Ovary (tissue), 9 donors: ENCODE measurements around the gene COA8. TPM values are rescaled to one million over a fixed set of nuclear protein-coding genes. Genes with fewer than 3 reads are reported as not detected.

Experiments used
- DNase-seq, 5 donors: peaks; one replicate each; pipeline ENCODE4 v3.0.0-alpha.2; 2019 to 2020
- H3K27ac ChIP-seq, 2 donors: fragments of 200-600 bp; one replicate each; pipeline versions ENCODE4 v1.5.1 to v1.8.0; 2019 to 2022
- H3K27me3 ChIP-seq: fragments of 200-600 bp; one replicate; pipeline ENCODE4 v1.8.0; 2022
- H3K36me3 ChIP-seq: fragments of 200-600 bp; sonication (generic); one replicate; pipeline ENCODE4 v1.5.1; 2019
- H3K4me1 ChIP-seq: one replicate; pipeline ENCODE4 v1.8.1; 2013; ENCODE audit warnings: mild to moderate bottlenecking, moderate library complexity; ENCODE audit not compliant: insufficient read depth
- H3K4me3 ChIP-seq: fragments of 200-600 bp; sonication (generic); one replicate; pipeline ENCODE4 v1.5.1; 2017
- H3K9me3 ChIP-seq, 2 donors: fragments of 200-600 bp in 1 of 2; sonication (generic) in 1 of 2; one replicate each; pipeline versions ENCODE4 v1.5.1 to v1.8.1; 2013 to 2019; ENCODE audit warnings: mild to moderate bottlenecking in 1 of 2, moderate library complexity in 1 of 2
- EP300 ChIP-seq: sonication (generic); formaldehyde crosslinking; IDR thresholded peaks from one replicate; pipeline ENCODE4 v1.6.1; 2017; ENCODE audit warnings: antibody characterized with exemption
- POLR2A ChIP-seq: fragments of 450-650 bp; IDR thresholded peaks from one replicate; pipeline ENCODE4 v1.6.1; 2017; ENCODE audit warnings: antibody characterized with exemption, mild to moderate bottlenecking, moderate library complexity
- WGBS, 3 donors: extraction: QIAGEN DNeasy Blood & Tissue Kit in 1 of 3; methylation state at CpG; one replicate each; pipeline versions ENCODE4 v1.1.5 to v1.1.7; 2013 to 2017; 5-methylcytosine and 5-hydroxymethylcytosine counted together
- intact Hi-C, 4 donors: fragments of 100-400 bp; cut with DNase I; formaldehyde crosslinking; loops; one replicate each; pipeline versions ENCODE4 v1.11.0 to v1.15.1; 2022 to 2023
- polyA plus RNA-seq, 2 donors: library from polyadenylated mRNA; stranded (reverse); fragments of 200-250 nt in 1 of 2; fragments of 350-450 nt in 1 of 2; fragmentation: Illumina TruSeq in 1 of 2; extraction: RNeasy Lipid Tissue Mini Kit (QIAGEN cat#74804) in 1 of 2; gene quantifications; one replicate each; pipeline ENCODE4 v1.2.3, GENCODE V29; 2013 to 2014
- total RNA-seq, 7 donors: library from RNA; depleted of rRNA in 2 of 7; stranded (reverse); fragments of >200 nt in 2 of 7; fragmentation: NEBNext Ultra II Directional in 3 of 7; extraction: Animal tissue kit (Norgen Biotek cat#: 25700) in 3 of 7; gene quantifications; one replicate each; pipeline versions ENCODE4 v1.1.0 to v1.2.4, GENCODE V29; 2016 to 2023
- TF ChIP-seq, protein P1 (sequence below), 3 donors: fragments of 450-650 bp in 2 of 3; fragments of 200-600 bp in 1 of 3; IDR thresholded peaks; one replicate each; pipeline versions ENCODE4 v1.5.1 to v1.8.0; 2016 to 2022; ENCODE audit warnings: antibody characterized with exemption in 3 of 3, mild to moderate bottlenecking in 1 of 3
- donor health status: DM: no; HTN: no; CAD: no; lungs with moderate emphysema.
- donor health status: DM: no; HTN: no; CAD: no.
- donor health status: Bipolar disorder and iron deficiency.
- donor health status: DM: yes; HTN: yes; CAD: no.
- donor health status: DM: no; HTN: no; CAD: no.
- donor health status: DM: yes; HTN: yes; CAD: no.

The COA8 gene
- total and polyA plus RNA-seq, 9 donors, result 11.4 to 50.1 (median 26.8) TPM

DNA sequence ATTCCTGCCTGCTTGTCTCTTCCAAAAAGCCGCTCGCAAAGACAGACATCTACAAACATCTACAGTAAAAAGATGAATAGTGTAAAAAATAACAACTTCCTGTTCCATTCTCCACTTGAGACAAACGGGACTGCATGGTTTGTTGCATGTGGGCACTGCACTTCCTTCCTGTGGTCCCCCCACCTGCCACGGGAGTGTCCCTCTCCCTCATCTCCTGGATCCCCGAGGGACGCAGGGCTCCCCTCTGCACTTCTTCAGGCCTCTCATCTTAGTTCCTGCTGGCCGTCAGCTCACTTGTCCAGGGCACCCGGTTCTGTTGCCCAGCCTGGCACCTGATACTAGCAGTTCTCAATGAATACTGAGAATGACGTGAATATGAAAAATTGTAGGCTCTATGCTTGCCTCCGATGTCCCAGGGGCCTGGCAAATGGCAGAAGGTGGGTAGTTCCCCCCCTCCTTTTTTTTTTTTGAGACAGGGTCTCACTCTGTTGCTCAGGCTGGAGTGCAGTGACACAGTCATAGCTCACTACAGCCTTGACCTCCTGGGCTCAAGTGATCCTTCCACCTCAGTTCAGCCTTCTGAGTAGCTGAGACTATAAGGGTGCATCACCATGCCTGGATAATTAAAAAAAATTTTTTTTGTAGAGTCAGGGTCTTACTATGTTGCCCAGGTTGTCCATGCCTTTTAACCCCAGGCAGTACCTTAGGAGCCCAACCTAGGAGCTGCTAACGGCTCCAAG lies 62.8 kb downstream of the COA8 start:
- H3K27me3 ChIP-seq, result no peaks in the 10 kb centered on the region
- no peaks in the 10 kb centered on the region for H3K36me3 ChIP-seq
- DNase-seq, result no peak
- H3K27ac ChIP-seq, result no peak overlapping the region
- peaks cover 4% of the 10 kb centered on the region for H3K4me1 ChIP-seq
- no peak for TF ChIP-seq EP300
- TF ChIP-seq, protein P1, sequence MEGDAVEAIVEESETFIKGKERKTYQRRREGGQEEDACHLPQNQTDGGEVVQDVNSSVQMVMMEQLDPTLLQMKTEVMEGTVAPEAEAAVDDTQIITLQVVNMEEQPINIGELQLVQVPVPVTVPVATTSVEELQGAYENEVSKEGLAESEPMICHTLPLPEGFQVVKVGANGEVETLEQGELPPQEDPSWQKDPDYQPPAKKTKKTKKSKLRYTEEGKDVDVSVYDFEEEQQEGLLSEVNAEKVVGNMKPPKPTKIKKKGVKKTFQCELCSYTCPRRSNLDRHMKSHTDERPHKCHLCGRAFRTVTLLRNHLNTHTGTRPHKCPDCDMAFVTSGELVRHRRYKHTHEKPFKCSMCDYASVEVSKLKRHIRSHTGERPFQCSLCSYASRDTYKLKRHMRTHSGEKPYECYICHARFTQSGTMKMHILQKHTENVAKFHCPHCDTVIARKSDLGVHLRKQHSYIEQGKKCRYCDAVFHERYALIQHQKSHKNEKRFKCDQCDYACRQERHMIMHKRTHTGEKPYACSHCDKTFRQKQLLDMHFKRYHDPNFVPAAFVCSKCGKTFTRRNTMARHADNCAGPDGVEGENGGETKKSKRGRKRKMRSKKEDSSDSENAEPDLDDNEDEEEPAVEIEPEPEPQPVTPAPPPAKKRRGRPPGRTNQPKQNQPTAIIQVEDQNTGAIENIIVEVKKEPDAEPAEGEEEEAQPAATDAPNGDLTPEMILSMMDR (IDR thresholded peaks at IDR 0.05), result no peak
- no peak for TF ChIP-seq POLR2A
- WGBS, 3 donors, result 65 to 69% (median 68%) methylated on average over 11 of the region's 11 CpGs
- H3K9me3 ChIP-seq, result no peaks in the 10 kb centered on the region
- intact Hi-C loops, result loop anchor here in 1 of 4 donors (5.0 to 10.0 kb wide), 2 partner anchors 61 to 92 kb away; partner anchors contain the start of genes BAG5, COA8, XRCC3 and ZFYVE21
- H3K4me3 ChIP-seq, result no peak overlapping the region

DNA sequence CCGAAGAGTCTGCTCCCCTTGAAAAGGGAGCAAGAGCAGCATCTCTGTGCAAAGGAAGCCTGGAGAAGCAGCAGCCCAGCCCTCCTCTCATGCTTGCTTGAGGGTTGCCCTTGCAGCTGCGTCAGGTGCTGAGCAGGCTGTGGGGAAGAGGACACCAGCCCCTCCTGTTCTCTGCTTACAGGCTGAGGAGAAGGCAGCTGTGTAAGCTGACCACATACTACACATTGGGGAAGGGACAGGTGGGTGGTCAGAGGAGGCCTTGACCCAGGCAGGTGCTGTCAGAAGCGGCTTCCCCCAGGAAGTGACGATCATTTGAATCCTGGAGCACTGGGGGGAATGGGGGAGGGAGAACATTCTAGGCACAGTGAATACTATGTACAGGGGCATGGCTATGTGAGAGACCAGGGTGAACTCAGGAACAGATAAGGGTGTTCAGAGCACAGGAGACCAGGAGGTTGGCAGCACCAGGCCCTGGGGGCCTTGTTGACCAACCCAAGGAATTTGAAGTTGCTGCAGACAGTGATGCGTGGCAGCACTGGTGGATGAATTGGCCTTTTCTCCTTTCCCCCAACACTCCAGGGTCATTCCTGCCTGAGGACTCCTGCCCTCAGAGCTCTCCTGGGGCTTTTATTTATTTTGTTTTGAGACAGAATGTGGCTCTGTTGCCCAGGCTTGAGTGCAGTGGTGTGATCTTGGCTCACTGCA lies 63.5 kb downstream of the COA8 start:
- no peaks in the 10 kb centered on the region for H3K9me3 ChIP-seq

DNA sequence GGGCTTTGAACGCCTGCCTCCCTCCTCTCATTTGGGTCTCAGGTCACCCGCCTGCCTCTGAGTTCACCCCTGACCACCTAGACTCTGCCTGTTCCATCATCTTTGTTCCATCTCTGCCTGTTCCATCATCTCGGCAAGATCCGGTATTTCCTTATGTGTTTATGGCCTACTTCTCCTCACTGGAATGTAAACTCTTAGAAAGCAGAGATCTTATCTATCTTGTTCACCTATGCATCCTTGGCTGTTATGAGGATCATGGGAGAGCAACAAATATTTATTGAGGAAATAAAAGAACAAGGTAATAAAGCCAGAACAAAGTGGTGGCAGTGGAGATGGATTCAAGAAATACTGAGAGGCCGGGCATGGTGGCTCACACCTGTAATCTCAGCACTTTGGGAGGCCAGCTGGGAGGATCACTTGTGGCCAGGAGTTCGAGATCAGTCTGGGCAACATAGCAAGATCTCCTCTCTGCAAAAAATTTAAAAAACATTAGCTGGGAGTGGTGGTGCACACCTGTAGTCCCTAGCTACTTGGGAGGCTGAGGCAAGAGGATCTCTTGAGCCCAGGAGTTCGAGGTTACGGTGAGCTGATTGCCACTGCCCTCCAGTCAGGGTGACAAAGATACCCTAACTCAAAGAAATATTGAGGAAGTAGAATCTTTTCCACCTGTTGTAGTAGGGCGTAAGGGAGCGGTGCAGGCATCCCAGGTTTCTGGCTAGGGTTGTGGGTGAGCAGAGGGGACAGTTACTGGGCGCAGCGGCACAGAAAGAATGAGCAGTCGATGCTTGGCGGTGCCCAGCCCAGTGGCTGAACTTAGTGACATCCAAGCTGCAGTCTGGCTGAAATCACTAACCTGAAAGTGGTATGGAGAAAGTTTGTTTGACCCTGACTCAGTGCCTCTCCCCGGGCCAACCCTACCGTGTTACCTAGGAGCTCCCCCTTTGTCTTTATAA lies 64.6 kb downstream of the COA8 start:
- 91 to 92% (median 91%) methylated on average over 16 of the region's 16 CpGs for WGBS, 3 donors
- H3K4me3 ChIP-seq, result no peak overlapping the region
- intact Hi-C loops, result loop anchor here in 1 of 4 donors (5.0 to 10.0 kb wide), 2 partner anchors 63 to 90 kb away; partner anchors contain the start of genes BAG5, COA8, XRCC3 and ZFYVE21

More for the DNA sequence above, 63.5 kb downstream of the COA8 start:
- Histone ChIP-seq H3K4me3 (no peak overlapping the region), H3K4me1 (peaks cover 6% of the 10 kb centered on the region), H3K27ac (no peak overlapping the region), H3K36me3 (no peaks in the 10 kb centered on the region), H3K27me3 (no peaks in the 10 kb centered on the region)
- intact Hi-C loops, result loop anchor here in 1 of 4 donors (5.0 to 10.0 kb wide), 2 partner anchors 61 to 91 kb away; partner anchors contain the start of genes BAG5, COA8, XRCC3 and ZFYVE21
- DNase-seq, result no peak
- TF ChIP-seq POLR2A (no peak), EP300 (no peak)
- TF ChIP-seq, protein P1 (IDR thresholded peaks at IDR 0.05), result no peak
- WGBS, 3 donors, result 69 to 91% (median 86%) methylated on average over 5 of the region's 5 CpGs

More for the DNA sequence above, 64.6 kb downstream of the COA8 start:
- no peaks in the 10 kb centered on the region for H3K36me3 ChIP-seq
- H3K27me3 ChIP-seq, result no peaks in the 10 kb centered on the region
- TF ChIP-seq POLR2A (no peak), EP300 (no peak)
- TF ChIP-seq, protein P1 (IDR thresholded peaks at IDR 0.05), result no peak
- no peaks in the 10 kb centered on the region for H3K9me3 ChIP-seq
- H3K4me1 ChIP-seq, result peaks cover 6% of the 10 kb centered on the region
- DNase-seq, result peak in 1 of 5 donors; percentile 34
- peak overlapping the region; percentile 97 to 99 for H3K27ac ChIP-seq
